Brain microvascular endothelial cell (primary cell): ENCODE data around the gene LMTK3.

Experiments
- DNase-seq: peaks from one replicate; pipeline ENCODE4 v3.0.0-alpha.2; 2020
- H3K27ac ChIP-seq: fragments of 250-450 bp; sonication (Bioruptor Pico); 2 replicates; pipeline ENCODE4 v1.5.1; 2020; ENCODE audit warnings: mild to moderate bottlenecking, moderate library complexity
- H3K27me3 ChIP-seq: fragments of 250-450 bp; sonication (Bioruptor Pico); replicated peaks from 2 replicates; pipeline ENCODE4 v1.5.1; 2020; ENCODE audit warnings: mild to moderate bottlenecking
- H3K36me3 ChIP-seq: fragments of 250-450 bp; sonication (Bioruptor Pico); replicated peaks from 2 replicates; pipeline ENCODE4 v1.5.1; 2020; ENCODE audit warnings: mild to moderate bottlenecking
- H3K4me3 ChIP-seq: 2 replicates; pipeline ENCODE4 v1.5.1; 2011; ENCODE audit warnings: low read depth, mild to moderate bottlenecking, control low read depth, low read length, moderate library complexity
- in situ Hi-C: cut with HindIII; loops from 2 replicates; pipeline ENCODE4 v1.10.0; 2017; ENCODE audit warnings: low sequenced_read_pairs, low pct_ligation_motif_present
- TF ChIP-seq, protein P1 (sequence below): IDR thresholded peaks from 2 replicates; pipeline ENCODE4 v1.5.1; 2011; ENCODE audit warnings: low read depth, mild to moderate bottlenecking, moderate library complexity, low read length, control low read depth, inconsistent platforms; ENCODE audit errors: missing control alignments

LMTK3 gene

GRCh38 chr19:48533770-48534169 lies 22.1 kb upstream of the LMTK3 start:
- TF ChIP-seq, protein P1, sequence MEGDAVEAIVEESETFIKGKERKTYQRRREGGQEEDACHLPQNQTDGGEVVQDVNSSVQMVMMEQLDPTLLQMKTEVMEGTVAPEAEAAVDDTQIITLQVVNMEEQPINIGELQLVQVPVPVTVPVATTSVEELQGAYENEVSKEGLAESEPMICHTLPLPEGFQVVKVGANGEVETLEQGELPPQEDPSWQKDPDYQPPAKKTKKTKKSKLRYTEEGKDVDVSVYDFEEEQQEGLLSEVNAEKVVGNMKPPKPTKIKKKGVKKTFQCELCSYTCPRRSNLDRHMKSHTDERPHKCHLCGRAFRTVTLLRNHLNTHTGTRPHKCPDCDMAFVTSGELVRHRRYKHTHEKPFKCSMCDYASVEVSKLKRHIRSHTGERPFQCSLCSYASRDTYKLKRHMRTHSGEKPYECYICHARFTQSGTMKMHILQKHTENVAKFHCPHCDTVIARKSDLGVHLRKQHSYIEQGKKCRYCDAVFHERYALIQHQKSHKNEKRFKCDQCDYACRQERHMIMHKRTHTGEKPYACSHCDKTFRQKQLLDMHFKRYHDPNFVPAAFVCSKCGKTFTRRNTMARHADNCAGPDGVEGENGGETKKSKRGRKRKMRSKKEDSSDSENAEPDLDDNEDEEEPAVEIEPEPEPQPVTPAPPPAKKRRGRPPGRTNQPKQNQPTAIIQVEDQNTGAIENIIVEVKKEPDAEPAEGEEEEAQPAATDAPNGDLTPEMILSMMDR = no peak
- Histone ChIP-seq H3K4me3 (no peak overlapping the region), H3K36me3 (no peaks in the 10 kb centered on the region), H3K27ac (no peak overlapping the region), H3K27me3 (no peaks in the 10 kb centered on the region)
- DNase-seq = no peak
- in situ Hi-C loops = no loop called here

GRCh38 chr19:48530770-48531169 lies 19.1 kb upstream of the LMTK3 start:
- no peaks in the 10 kb centered on the region for H3K27me3 ChIP-seq
- no peak overlapping the region for H3K27ac ChIP-seq
- DNase-seq = no peak
- TF ChIP-seq, protein P1 = no peak
- no peak overlapping the region for H3K4me3 ChIP-seq
- in situ Hi-C loops = no loop called here
- no peaks in the 10 kb centered on the region for H3K36me3 ChIP-seq

GRCh38 chr19:48530066-48530720 lies 18.6 kb upstream of the LMTK3 start:
- no peak overlapping the region for H3K27ac ChIP-seq
- H3K4me3 ChIP-seq = no peak overlapping the region
- H3K36me3 ChIP-seq = no peaks in the 10 kb centered on the region
- in situ Hi-C loops = no loop called here
- TF ChIP-seq, protein P1 = no peak
- H3K27me3 ChIP-seq = no peaks in the 10 kb centered on the region
- DNase-seq = no peak

DNA sequence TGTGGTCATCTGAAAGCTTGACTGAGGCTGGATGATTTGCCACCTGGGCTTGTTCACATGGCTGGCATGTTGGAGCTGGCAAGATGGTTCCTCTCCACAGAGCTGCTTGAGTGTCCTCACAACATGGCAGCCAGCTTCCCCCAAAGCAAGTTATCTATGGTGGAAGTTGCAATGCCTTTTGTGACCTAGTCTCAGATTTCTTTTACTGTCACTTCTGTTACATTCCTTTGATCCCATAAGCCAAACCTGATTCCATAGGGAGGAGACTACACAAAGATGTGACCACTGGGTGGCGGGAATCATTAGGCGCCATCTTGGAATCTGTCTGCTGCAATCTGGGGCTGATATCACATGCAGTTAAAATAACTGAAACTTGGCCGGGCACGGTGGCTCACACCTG lies 17.5 kb upstream of the LMTK3 start:
- Histone ChIP-seq H3K4me3 (no peak overlapping the region), H3K27me3 (no peaks in the 10 kb centered on the region), H3K36me3 (no peaks in the 10 kb centered on the region), H3K27ac (no peak overlapping the region)
- no peak for DNase-seq
- TF ChIP-seq, protein P1 = no peak
- in situ Hi-C loops = no loop called here

DNA sequence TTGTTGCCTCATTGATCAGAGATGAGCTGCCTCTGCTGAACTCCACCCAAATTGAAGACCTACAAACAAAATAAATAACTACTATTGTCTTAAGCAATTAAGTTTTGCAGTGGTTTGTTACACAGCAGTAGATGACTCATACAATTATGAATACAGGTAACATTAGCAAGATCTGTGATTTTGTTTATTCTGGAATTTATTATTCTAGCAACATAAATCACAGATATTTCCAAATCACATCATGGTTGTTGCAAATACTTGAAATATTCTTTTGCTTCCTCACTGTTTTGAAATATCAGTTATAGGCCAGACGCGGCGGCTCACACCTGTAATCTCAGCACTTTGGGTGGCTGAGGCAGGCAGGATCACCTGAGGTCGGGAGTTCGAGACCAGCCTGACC lies 13.1 kb upstream of the LMTK3 start:
- DNase-seq = no peak
- TF ChIP-seq, protein P1 = no peak
- in situ Hi-C loops = no loop called here

GRCh38 chr19:48524221-48524620 lies 12.6 kb upstream of the LMTK3 start:
- no peaks in the 10 kb centered on the region for H3K27me3 ChIP-seq
- no peak for DNase-seq
- no peak overlapping the region for H3K4me3 ChIP-seq
- in situ Hi-C loops = no loop called here
- no peak overlapping the region for H3K27ac ChIP-seq
- H3K36me3 ChIP-seq = no peaks in the 10 kb centered on the region
- TF ChIP-seq, protein P1 = no peak

More for the DNA sequence above, 13.1 kb upstream of the LMTK3 start:
- Histone ChIP-seq H3K27ac (no peak overlapping the region), H3K36me3 (no peaks in the 10 kb centered on the region), H3K27me3 (no peaks in the 10 kb centered on the region), H3K4me3 (no peak overlapping the region)
